IPS-15b (cell line): ENCODE measurements around the gene OPN3.
A peak's percentile ranks its signal among the peaks of the same experiment; 100 is the strongest.
"Not testable (repeated sequence)": the region's sequence is repeated elsewhere in the genome, so short reads cannot be mapped to it uniquely, and the experiment has no call there.

ENCODE experiments used
- H3K27me3 ChIP-seq: one replicate; pipeline ENCODE4 v1.6.1; 2013; ENCODE audit warnings: low read length; ENCODE audit not compliant: control insufficient read depth, insufficient read depth
- H3K36me3 ChIP-seq: one replicate; pipeline ENCODE4 v1.6.1; 2013; ENCODE audit warnings: low read length; ENCODE audit not compliant: control insufficient read depth, insufficient read depth
- H3K4me1 ChIP-seq: one replicate; pipeline ENCODE4 v1.6.1; 2013; ENCODE audit warnings: mild to moderate bottlenecking, low read length; ENCODE audit not compliant: control insufficient read depth, insufficient read depth
- H3K4me3 ChIP-seq: one replicate; pipeline ENCODE4 v1.5.1; 2013; ENCODE audit warnings: low read depth, low read length
- H3K9ac ChIP-seq: one replicate; pipeline ENCODE4 v1.6.1; 2013; ENCODE audit warnings: low read depth, mild to moderate bottlenecking, low read length
- H3K9me3 ChIP-seq: one replicate; pipeline ENCODE4 v1.6.1; 2013; ENCODE audit warnings: mild to moderate bottlenecking, low read length; ENCODE audit not compliant: control insufficient read depth, insufficient read depth

OPN3 gene

GRCh38 chr1:241640149-241640866 is at the start of gene OPN3, which contains the start of gene CHML:
Gene OPN3 (minus strand): TSS chr1:241640369. CDS start chr1:241640254, 115 bp downstream.
Gene CHML (minus strand): TSS chr1:241640369. CDS start chr1:241635766, 4,603 bp downstream.
- H3K9ac ChIP-seq = peak within 1 kb of the TSS; percentile 91
- peak within 1 kb of the TSS; percentile 99 for H3K4me3 ChIP-seq
- H3K9me3 ChIP-seq = no peaks in the 10 kb centered on the region
- peaks cover 4% of the 10 kb centered on the region for H3K36me3 ChIP-seq
- no peaks in the 10 kb centered on the region for H3K27me3 ChIP-seq
- peaks cover 5% of the 10 kb centered on the region for H3K4me1 ChIP-seq

- H3K9me3 ChIP-seq = no peaks in the 10 kb centered on the region
- H3K27me3 ChIP-seq = no peaks in the 10 kb centered on the region
- H3K4me3 ChIP-seq = no peak overlapping the region
- H3K4me1 ChIP-seq = no peaks in the 10 kb centered on the region
- no peaks in the 10 kb centered on the region for H3K36me3 ChIP-seq
- H3K9ac ChIP-seq = peak overlapping the region; percentile 24
These were observed 48.8 kb upstream of the OPN3 start for GRCh38 chr1:241688940-241689368.

GRCh38 chr1:241684108-241684507 is 43.9 kb upstream of the OPN3 start:
- Histone ChIP-seq H3K9me3 (no peaks in the 10 kb centered on the region), H3K36me3 (no peaks in the 10 kb centered on the region)

GRCh38 chr1:241682921-241683320 is 42.8 kb upstream of the OPN3 start:
- no peaks in the 10 kb centered on the region for H3K4me1 ChIP-seq
- no peak overlapping the region for H3K9ac ChIP-seq
- no peaks in the 10 kb centered on the region for H3K27me3 ChIP-seq
- no peaks in the 10 kb centered on the region for H3K9me3 ChIP-seq
- H3K4me3 ChIP-seq = no peak overlapping the region
- no peaks in the 10 kb centered on the region for H3K36me3 ChIP-seq

More at GRCh38 chr1:241684108-241684507, 43.9 kb upstream of the OPN3 start:
- no peak overlapping the region for H3K9ac ChIP-seq
- no peaks in the 10 kb centered on the region for H3K4me1 ChIP-seq
- no peak overlapping the region for H3K4me3 ChIP-seq
- no peaks in the 10 kb centered on the region for H3K27me3 ChIP-seq

- H3K4me1 ChIP-seq, H3K9ac ChIP-seq, H3K4me3 ChIP-seq, H3K27me3 ChIP-seq, H3K9me3 ChIP-seq, H3K36me3 ChIP-seq: not testable (repeated sequence)
These were observed 41.8 kb upstream of the OPN3 start for GRCh38 chr1:241681861-241682448.

- Histone ChIP-seq H3K4me3 (no peak overlapping the region), H3K36me3 (no peaks in the 10 kb centered on the region), H3K27me3 (no peaks in the 10 kb centered on the region), H3K4me1 (no peaks in the 10 kb centered on the region), H3K9me3 (no peaks in the 10 kb centered on the region), H3K9ac (no peak overlapping the region)
These were observed 39.8 kb upstream of the OPN3 start for GRCh38 chr1:241679961-241680360.

- no peaks in the 10 kb centered on the region for H3K4me1 ChIP-seq
- no peaks in the 10 kb centered on the region for H3K27me3 ChIP-seq
- no peaks in the 10 kb centered on the region for H3K36me3 ChIP-seq
- H3K9me3 ChIP-seq = no peaks in the 10 kb centered on the region
- H3K9ac ChIP-seq = no peak overlapping the region
- H3K4me3 ChIP-seq = no peak overlapping the region
These were observed 39.2 kb upstream of the OPN3 start for GRCh38 chr1:241679404-241679803.

- Histone ChIP-seq H3K36me3 (no peaks in the 10 kb centered on the region), H3K4me1 (no peaks in the 10 kb centered on the region), H3K4me3 (no peak overlapping the region), H3K27me3 (no peaks in the 10 kb centered on the region), H3K9me3 (no peaks in the 10 kb centered on the region), H3K9ac (no peak overlapping the region)
These were observed 38.4 kb upstream of the OPN3 start for GRCh38 chr1:241678536-241678935.

- Histone ChIP-seq H3K27me3 (no peaks in the 10 kb centered on the region), H3K4me3 (no peak overlapping the region), H3K4me1 (no peaks in the 10 kb centered on the region), H3K9me3 (no peaks in the 10 kb centered on the region), H3K9ac (no peak overlapping the region), H3K36me3 (no peaks in the 10 kb centered on the region)
These were observed 37.0 kb upstream of the OPN3 start for GRCh38 chr1:241677201-241677600.

- no peak overlapping the region for H3K4me3 ChIP-seq
- H3K9ac ChIP-seq = no peak overlapping the region
- no peaks in the 10 kb centered on the region for H3K4me1 ChIP-seq
- no peaks in the 10 kb centered on the region for H3K9me3 ChIP-seq
- H3K36me3 ChIP-seq = no peaks in the 10 kb centered on the region
- H3K27me3 ChIP-seq = no peaks in the 10 kb centered on the region
These were observed 35.8 kb upstream of the OPN3 start for GRCh38 chr1:241675983-241676382.

GRCh38 chr1:241674805-241675384 is 34.7 kb upstream of the OPN3 start:
- Histone ChIP-seq H3K4me1 (no peaks in the 10 kb centered on the region), H3K4me3 (no peak overlapping the region), H3K9ac (no peak overlapping the region), H3K27me3 (no peaks in the 10 kb centered on the region), H3K36me3 (no peaks in the 10 kb centered on the region), H3K9me3 (no peaks in the 10 kb centered on the region)

GRCh38 chr1:241672301-241672700 is 32.1 kb upstream of the OPN3 start:
- no peaks in the 10 kb centered on the region for H3K4me1 ChIP-seq
- no peaks in the 10 kb centered on the region for H3K36me3 ChIP-seq
- no peak overlapping the region for H3K4me3 ChIP-seq
- no peaks in the 10 kb centered on the region for H3K9me3 ChIP-seq
- no peak overlapping the region for H3K9ac ChIP-seq
- H3K27me3 ChIP-seq = no peaks in the 10 kb centered on the region
